CD14-positive monocyte (primary cell): ENCODE measurements around the gene C15orf61. TPM values are rescaled to one million over a fixed set of nuclear protein-coding genes. Genes with fewer than 3 reads are reported as not detected.

Experiments
- DNase-seq, 3 donors: peaks; one replicate each; pipeline ENCODE4 v3.0.0-alpha.2; 2011 to 2022
- H2AFZ ChIP-seq: 2 replicates; pipeline ENCODE4 v1.6.0; 2012; ENCODE audit warnings: mild to moderate bottlenecking, low read depth, low read length, inconsistent platforms; ENCODE audit not compliant: insufficient read depth, poor library complexity, severe bottlenecking
- H3K27ac ChIP-seq, 2 donors: 1 replicate in 1 of 2; 2 replicates in 1 of 2; pipeline ENCODE4 v1.5.1; 2012 to 2013; ENCODE audit warnings: low read length in 2 of 2, control low read depth in 1 of 2, inconsistent platforms in 1 of 2, low read depth in 1 of 2, mild to moderate bottlenecking in 1 of 2
- H3K27me3 ChIP-seq, 2 donors: one replicate each; pipeline versions ENCODE4 v1.6.0 to v1.6.1; 2011 to 2013; ENCODE audit warnings: low read length in 2 of 2; ENCODE audit not compliant: control insufficient read depth in 2 of 2, insufficient read depth in 2 of 2
- H3K36me3 ChIP-seq, 2 donors: replicated peaks in 1 of 2; 1 replicate in 1 of 2; 2 replicates in 1 of 2; pipeline versions ENCODE4 v1.5.1 to v1.6.1; 2012 to 2013; ENCODE audit warnings: low read length in 2 of 2, control low read depth in 1 of 2, inconsistent platforms in 1 of 2, mild to moderate bottlenecking in 1 of 2; ENCODE audit not compliant: insufficient read depth in 2 of 2, control insufficient read depth in 1 of 2
- H3K4me1 ChIP-seq, 2 donors: 1 replicate in 1 of 2; 2 replicates in 1 of 2; pipeline versions ENCODE4 v1.5.1 to v1.6.1; 2012 to 2013; ENCODE audit warnings: low read length in 2 of 2, control low read depth in 1 of 2, inconsistent platforms in 1 of 2, mild to moderate bottlenecking in 1 of 2, moderate library complexity in 1 of 2; ENCODE audit not compliant: insufficient read depth in 2 of 2, control insufficient read depth in 1 of 2
- H3K4me2 ChIP-seq: replicated peaks from 2 replicates; pipeline ENCODE3; 2012; ENCODE audit warnings: low read length, moderate library complexity, mild to moderate bottlenecking; ENCODE audit not compliant: poor library complexity, severe bottlenecking; ENCODE audit errors: extremely low read depth
- H3K4me3 ChIP-seq, 3 experiments: fragments of 200-600 bp in 1 of 3; sonication (generic) in 1 of 3; replicated peaks in 1 of 3; 1 replicate in 2 of 3; 2 replicates in 1 of 3; pipeline ENCODE4 v1.5.1; 2011 to 2013; ENCODE audit warnings: low read length in 3 of 3, mild to moderate bottlenecking in 3 of 3, control low read depth in 2 of 3, low read depth in 2 of 3, inconsistent platforms in 1 of 3, moderate library complexity in 1 of 3
- H3K79me2 ChIP-seq: 2 replicates; pipeline ENCODE4 v1.6.0; 2012; ENCODE audit warnings: mild to moderate bottlenecking, control low read depth, inconsistent platforms, low read length, moderate library complexity; ENCODE audit not compliant: insufficient read depth
- H3K9ac ChIP-seq: 2 replicates; pipeline ENCODE4 v1.6.0; 2017; ENCODE audit warnings: low read length, mild to moderate bottlenecking; ENCODE audit not compliant: insufficient read depth, poor library complexity, severe bottlenecking
- H3K9me3 ChIP-seq, 2 donors: replicated peaks in 1 of 2; 1 replicate in 1 of 2; 2 replicates in 1 of 2; pipeline versions ENCODE4 v1.5.1 to v1.6.1; 2012 to 2013; ENCODE audit warnings: low read length in 2 of 2, control low read depth in 1 of 2; ENCODE audit not compliant: control insufficient read depth in 1 of 2, insufficient read depth in 1 of 2
- H4K20me1 ChIP-seq: 2 replicates; pipeline ENCODE4 v1.6.0; 2012; ENCODE audit warnings: mild to moderate bottlenecking, low read length, control low read depth, moderate library complexity; ENCODE audit not compliant: insufficient read depth
- H3K27ac Mint-ChIP-seq, 7 donors: one replicate each; pipeline ENCODE4 v1.8.0; 2020; ENCODE audit warnings: mild to moderate bottlenecking in 7 of 7, mixed read lengths in 7 of 7, moderate library complexity in 6 of 7, inconsistent platforms in 2 of 7
- H3K27me3 Mint-ChIP-seq, 3 donors: one replicate each; pipeline ENCODE4 v1.8.0; 2021 to 2022; ENCODE audit warnings: low read depth in 3 of 3, mild to moderate bottlenecking in 3 of 3, mixed read lengths in 3 of 3, moderate library complexity in 3 of 3, inconsistent platforms in 1 of 3
- H3K36me3 Mint-ChIP-seq, 2 donors: one replicate each; pipeline ENCODE4 v1.8.0; 2020; ENCODE audit warnings: mixed read lengths in 2 of 2, inconsistent platforms in 1 of 2, mild to moderate bottlenecking in 1 of 2
- H3K4me1 Mint-ChIP-seq: one replicate; pipeline ENCODE4 v1.8.0; 2020; ENCODE audit warnings: mild to moderate bottlenecking, mixed read lengths
- H3K4me3 Mint-ChIP-seq, 2 donors: one replicate each; pipeline ENCODE4 v1.8.0; 2020; ENCODE audit warnings: mild to moderate bottlenecking in 2 of 2, mixed read lengths in 2 of 2, moderate library complexity in 1 of 2
- H3K9me3 Mint-ChIP-seq, 7 donors: one replicate each; pipeline ENCODE4 v1.8.0; 2020 to 2022; ENCODE audit warnings: mixed read lengths in 7 of 7, mild to moderate bottlenecking in 6 of 7, moderate library complexity in 6 of 7, inconsistent platforms in 2 of 7
- CTCF ChIP-seq: fragments of 200-600 bp; IDR thresholded peaks from one replicate; pipeline ENCODE4 v1.8.0; 2022; ENCODE audit warnings: antibody characterized with exemption, mild to moderate bottlenecking
- WGBS: methylation state at CpG from one replicate; pipeline ENCODE4 v1.1.5; 2013; ENCODE audit warnings: missing lambda C conversion rate; ENCODE audit not compliant: insufficient coverage; 5-methylcytosine and 5-hydroxymethylcytosine counted together
- intact Hi-C, 2 donors: fragments of 100-400 bp; cut with micrococcal nuclease; formaldehyde crosslinking; loops; one replicate each; pipeline versions ENCODE4 v1.15.0 to v1.15.1; 2023
- polyA plus RNA-seq, 3 donors: library from polyadenylated mRNA; depleted of rRNA in 1 of 3; unstranded in 2 of 3; stranded (reverse) in 1 of 3; fragments of 300-500 nt in 2 of 3; fragments of >200 nt in 1 of 3; fragmentation: Illumina TruSeq in 2 of 3; gene quantifications; 1 replicate in 2 of 3; 2 replicates in 1 of 3; pipeline ENCODE4 v1.2.3, GENCODE V29; 2012 to 2021

The C15orf61 gene
- polyA plus RNA-seq, 3 donors = 3.2 to 3.9 (median 3.6) TPM

DNA sequence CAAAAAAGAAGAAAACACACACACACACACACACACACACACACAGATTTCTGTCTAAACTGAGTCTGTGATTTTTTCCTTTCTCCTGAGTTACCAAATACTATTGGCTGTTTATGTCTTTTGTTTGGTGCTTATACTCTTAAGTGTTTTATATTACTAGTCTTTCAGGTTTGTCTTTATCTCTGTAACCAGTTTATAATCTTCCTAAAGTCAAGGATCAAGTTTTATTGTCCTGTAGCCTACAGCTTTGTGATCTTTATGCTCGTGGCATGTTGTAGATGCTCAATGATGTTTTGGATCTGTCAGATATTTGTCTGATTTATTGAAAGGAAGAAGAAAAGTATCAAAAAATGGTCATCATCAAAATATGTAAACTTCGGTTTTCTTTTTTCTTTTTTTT lies 26.1 kb downstream of the C15orf61 start:
- Mint-ChIP-seq H3K4me3 (no peak overlapping the region), H3K27ac (no peak overlapping the region), H3K9me3 (no peaks in the 10 kb centered on the region), H3K27me3 (no peaks in the 10 kb centered on the region), H3K36me3 (peaks cover 41 to 47% of the 10 kb centered on the region in 2 donors), H3K4me1 (peaks cover 45% of the 10 kb centered on the region)
- no peak for DNase-seq
- Histone ChIP-seq H2AFZ (no peak overlapping the region), H3K9ac (no peak overlapping the region), H3K9me3 (no peaks in the 10 kb centered on the region), H3K4me1 (peaks cover 11 to 14% of the 10 kb centered on the region in 2 donors), H4K20me1 (no peaks in the 10 kb centered on the region), H3K36me3 (peaks cover 25 to 54% of the 10 kb centered on the region in 2 donors), H3K4me2 (no peak overlapping the region), H3K4me3 (no peak overlapping the region), H3K27me3 (no peaks in the 10 kb centered on the region), H3K79me2 (peaks cover 25% of the 10 kb centered on the region), H3K27ac (no peak overlapping the region)
- TF ChIP-seq CTCF = no peak
- intact Hi-C loops = no loop called here
- no CpG with 5 or more reads among the region's 2 CpGs for WGBS

GRCh38 chr15:67547836-67548235 lies 26.9 kb downstream of the C15orf61 start:
- H3K4me1 Mint-ChIP-seq = peaks cover 44% of the 10 kb centered on the region

More at GRCh38 chr15:67547836-67548235, 26.9 kb downstream of the C15orf61 start:
- H3K4me3 Mint-ChIP-seq = no peak overlapping the region
- H3K36me3 ChIP-seq = peaks cover 30 to 61% of the 10 kb centered on the region in 2 donors
- H4K20me1 ChIP-seq = no peaks in the 10 kb centered on the region
- DNase-seq = no peak
- H3K27me3 ChIP-seq = no peaks in the 10 kb centered on the region
- intact Hi-C loops = no loop called here
- no peaks in the 10 kb centered on the region for H3K27me3 Mint-ChIP-seq
- no peak overlapping the region for H3K9ac ChIP-seq
- H3K4me2 ChIP-seq = no peak overlapping the region
- H3K27ac ChIP-seq = peak overlapping the region in 1 of 2 donors; percentile 3
- no peaks in the 10 kb centered on the region for H3K9me3 ChIP-seq
- peaks cover 43 to 53% of the 10 kb centered on the region in 2 donors for H3K36me3 Mint-ChIP-seq
- H2AFZ ChIP-seq = no peak overlapping the region
- no peak for TF ChIP-seq CTCF
- H3K79me2 ChIP-seq = peaks cover 18% of the 10 kb centered on the region
- WGBS = no CpG with 5 or more reads among the region's 3 CpGs
- peaks cover 11 to 12% of the 10 kb centered on the region in 2 donors for H3K4me1 ChIP-seq
- H3K9me3 Mint-ChIP-seq = no peaks in the 10 kb centered on the region
- H3K27ac Mint-ChIP-seq = peak overlapping the region in 1 of 7 donors; percentile 3
- no peak overlapping the region for H3K4me3 ChIP-seq
